GM18499 (cell line): Measurements from ENCODE around the gene KIFC1.

Experiments
- ATAC-seq: cut with Tn5 transposase; IDR thresholded peaks from one replicate; pipeline ENCODE4 v1.9.1; 2021; ENCODE audit warnings: moderate number of reproducible peaks; ENCODE audit not compliant: insufficient read depth, unreplicated experiment

The KIFC1 gene

DNA sequence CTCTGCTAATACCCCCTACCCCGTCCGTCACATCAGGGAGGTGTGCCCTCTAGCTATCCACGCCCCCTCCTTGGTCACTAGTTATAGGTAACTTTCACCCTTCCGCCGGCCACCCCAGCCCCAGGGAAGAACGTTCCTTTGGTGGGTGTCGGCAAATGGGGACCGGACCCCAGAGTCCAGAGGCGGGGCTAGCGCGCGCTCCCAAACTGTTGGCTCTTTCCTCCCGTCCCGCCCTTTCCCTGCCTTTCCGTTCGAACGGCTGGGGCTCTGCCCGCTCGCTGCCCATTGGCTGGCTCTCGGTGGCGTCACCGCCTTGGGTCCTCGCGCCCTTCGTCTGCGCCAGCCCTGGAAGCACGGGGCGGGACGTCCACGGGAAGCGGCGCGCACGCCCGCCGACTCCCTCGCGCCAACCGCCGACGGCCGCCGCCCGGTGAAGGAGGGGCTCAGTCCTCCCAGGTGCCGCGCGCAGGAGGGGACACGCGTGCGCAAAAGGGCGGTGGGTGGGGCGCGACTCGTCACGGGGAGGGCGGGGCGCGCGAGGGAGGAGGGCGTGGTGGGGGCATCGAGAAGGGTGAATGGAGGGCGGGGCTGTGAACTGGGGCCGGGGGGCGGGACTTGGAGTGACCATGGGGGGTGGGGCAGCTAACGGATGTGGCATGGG lies 18.6 kb downstream of the KIFC1 start:
- ATAC-seq, result no peak

DNA sequence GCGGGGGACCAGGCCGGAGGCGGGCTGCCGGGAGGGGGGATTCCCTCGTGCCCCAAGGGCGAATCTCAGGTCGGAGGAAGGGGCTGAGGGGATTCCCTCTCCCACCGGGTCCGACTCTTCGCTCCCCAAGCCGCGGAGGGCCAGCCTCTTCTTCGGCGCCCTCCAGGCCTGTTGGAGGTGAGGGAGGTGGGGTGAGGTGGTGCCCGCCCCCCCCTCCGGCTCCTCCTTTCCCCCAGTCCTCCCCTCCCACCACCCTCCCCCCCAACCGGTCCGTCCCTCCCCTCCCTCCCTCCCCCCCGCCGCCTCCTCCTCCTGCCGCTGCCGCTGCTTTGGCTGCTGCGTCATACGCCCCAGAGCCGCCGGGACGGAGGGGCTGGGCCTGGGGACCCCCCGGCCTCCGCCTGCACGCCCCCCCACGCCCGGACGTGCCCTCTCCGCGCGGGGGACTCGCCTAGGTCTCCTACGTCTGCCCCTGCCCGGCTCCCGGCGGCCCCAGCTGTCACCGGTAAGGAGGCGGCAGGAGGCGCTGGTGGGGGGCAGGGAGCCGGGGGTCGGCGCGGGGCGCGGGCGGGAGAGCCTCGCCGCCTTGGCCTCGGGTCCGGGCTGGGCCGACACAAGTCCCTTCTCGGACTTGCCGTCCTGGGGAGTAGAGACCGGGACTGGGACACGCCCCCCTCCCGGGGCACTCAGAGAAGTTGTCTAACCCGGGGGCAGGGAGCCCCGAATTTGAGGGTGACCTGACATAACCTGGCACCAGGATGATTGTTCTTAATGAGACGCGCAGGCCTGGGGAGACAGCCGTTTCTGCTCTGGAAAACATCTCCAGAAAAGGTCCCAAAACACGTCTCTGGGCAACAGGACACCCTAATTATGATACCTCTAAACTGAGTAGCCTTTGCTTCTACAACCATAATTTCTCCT lies 19.3 kb downstream of the KIFC1 start, which contains the start of gene PHF1:
TSS of gene PHF1 (plus strand) at position 304 of the 921 bp plus-strand sequence. CDS start 1,250 bp downstream, outside the sequence.
- ATAC-seq, result no peak

DNA sequence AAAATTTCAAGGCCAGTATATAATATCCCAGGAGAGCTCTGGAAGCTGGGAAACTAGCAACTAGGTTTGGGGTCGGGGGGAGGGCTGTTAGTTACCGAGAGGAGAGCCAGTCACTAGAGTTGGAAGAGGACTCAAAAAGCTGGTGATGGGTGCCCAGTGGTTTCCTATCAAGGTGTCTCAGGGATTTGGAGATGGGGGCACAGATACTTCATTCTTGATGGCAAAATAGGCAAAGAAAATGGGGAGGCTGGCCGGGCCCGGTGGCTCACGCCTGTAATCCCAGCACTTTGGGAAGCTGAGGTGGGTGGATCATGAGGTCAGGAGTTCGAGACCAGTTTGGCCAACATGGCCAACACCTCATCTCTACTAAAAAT lies 20.0 kb downstream of the KIFC1 start:
- ATAC-seq, result no peak

DNA sequence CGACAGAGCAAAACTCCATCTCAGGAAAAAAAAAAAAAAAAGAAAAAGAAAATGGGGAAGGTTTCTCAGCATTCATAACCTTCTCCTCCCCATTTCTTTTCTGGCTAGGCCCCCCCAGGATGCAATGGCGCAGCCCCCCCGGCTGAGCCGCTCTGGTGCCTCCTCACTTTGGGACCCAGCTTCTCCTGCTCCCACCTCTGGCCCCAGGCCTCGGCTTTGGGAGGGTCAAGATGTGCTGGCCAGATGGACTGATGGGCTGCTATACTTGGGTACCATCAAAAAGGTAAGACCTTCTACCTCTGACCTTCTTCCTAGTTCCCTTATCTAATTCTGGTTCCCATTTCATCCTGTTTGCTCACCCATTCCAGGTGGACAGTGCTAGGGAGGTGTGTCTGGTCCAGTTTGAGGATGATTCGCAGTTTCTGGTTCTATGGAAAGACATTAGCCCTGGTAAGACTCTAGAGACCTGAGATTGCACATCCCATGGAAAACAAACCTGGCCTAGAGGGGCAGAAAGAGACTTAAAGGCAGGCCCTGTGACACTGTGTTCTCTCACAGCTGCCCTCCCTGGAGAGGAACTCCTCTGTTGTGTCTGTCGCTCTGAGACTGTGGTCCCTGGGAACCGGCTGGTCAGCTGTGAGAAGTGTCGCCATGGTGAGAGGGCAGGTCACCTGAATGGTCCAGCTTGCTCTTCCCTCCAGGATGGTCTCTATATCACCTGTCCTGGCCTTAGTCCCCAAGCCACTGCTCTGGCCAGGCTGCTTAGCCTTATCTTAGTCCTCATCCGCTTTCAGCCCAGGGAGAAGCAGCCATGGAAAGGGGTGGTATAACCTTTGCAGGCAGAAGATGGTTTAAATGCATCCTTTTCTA lies 20.8 kb downstream of the KIFC1 start:
- ATAC-seq, result no peak

DNA sequence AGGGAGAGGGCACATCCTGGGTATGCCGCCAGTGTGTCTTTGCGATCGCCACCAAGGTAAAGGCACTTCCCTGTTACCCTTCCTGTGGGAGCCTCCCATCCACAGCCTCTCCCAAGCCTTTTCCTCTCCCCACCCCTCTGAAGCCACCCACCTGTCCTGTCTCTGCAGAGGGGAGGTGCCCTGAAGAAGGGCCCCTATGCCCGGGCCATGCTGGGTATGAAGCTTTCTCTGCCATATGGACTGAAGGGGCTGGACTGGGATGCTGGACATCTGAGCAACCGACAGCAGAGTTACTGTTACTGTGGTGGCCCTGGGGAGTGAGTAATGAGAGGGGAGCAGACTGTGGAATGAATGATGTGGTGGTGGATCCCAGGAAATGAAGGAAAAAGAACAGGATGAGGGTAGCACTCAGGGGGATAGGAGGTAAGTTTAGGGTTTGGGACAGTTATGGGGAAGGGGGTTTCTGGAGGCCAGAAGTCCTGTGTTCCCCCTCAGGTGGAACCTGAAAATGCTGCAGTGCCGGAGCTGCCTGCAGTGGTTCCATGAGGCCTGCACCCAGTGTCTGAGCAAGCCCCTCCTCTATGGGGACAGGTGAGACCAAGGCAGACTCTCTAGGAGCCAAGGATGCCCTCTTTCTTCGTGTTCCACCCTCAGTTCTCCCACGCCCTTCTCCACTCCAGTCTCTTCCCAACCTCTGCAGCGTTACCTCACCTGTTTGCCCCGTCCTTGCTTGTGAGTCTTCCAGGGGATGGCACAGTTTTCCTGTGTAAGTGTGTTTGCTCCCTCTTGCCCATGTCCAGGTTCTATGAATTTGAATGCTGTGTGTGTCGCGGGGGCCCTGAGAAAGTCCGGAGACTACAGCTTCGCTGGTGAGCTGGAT lies 21.9 kb downstream of the KIFC1 start:
- no peak for ATAC-seq

DNA sequence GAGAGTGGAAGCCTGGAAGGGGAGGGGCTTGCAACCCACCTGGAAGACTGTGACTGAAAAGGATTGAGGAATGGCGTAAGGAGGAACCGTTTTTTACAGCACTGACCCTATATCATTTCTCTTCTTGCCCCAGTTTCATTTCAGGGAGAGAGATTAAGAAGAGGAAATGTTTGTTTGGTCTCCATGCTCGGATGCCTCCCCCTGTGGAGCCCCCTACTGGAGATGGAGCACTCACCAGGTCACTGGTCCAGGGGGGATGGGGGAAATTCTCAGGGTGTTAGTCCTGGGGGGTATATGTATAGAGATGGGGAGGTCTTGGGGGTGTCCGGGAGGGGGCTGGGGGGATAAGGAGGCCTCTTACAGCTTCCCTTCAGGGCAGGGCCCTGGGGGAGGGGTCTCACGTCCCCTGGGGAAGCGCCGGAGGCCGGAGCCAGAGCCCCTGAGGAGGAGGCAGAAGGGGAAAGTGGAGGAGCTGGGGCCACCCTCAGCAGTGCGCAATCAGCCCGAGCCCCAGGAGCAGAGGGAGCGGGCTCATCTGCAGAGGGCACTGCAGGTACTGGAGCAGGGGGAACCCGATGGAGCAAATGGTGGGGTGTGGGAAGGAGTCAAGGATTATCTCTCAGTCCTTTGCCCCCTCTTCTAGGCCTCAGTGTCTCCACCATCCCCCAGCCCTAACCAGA lies 23.1 kb downstream of the KIFC1 start:
- ATAC-seq, result no peak

DNA sequence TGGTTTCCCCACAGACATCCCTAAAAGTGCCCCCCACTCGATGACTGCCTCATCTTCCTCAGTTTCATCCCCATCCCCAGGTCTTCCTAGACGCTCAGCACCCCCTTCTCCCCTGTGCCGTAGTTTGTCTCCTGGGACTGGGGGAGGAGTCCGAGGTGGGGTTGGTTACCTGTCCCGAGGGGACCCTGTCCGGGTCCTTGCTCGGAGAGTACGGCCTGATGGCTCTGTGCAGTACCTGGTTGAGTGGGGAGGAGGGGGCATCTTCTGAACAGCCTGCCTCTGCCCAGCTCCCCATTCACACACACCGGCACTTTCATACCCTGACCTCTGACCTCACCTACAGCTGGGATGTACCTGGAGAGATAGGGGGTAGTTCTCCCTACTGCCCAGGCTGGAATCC lies 24.2 kb downstream of the KIFC1 start:
- no peak for ATAC-seq

DNA sequence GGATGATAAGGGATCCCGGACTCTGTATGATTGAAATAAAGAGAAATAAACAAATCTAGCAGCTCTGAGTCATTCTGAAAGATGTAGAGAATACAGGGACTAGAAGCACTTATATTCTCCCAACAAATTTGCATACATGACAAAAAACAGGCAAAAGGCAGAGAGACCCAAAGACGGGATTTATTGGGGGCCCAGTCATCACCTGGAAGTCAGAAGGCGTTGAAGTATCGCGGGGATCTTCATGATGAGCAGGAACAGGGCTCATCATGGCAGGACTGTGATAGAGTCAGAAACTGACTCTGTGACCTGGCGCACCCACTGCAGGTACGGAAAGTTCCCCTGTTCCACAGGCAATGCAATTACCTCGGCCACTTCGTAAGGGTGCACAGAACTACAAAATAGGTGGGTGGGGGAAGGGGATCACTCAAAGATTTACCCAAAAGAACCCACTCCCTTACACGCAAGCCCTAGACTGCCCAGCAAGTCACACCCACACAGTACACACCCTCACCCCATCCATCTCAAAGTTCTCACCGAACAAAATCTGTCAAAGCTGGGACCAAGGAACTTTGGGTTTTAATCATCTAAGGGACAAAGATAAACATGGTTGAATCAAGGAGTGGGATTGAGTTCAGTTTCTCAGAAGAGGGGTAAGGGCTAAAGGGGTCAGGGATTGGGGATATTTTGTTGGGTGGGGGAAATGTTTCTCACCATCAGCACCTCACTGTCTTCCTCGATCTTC lies 24.9 kb downstream of the KIFC1 start:
- ATAC-seq, result no peak

DNA sequence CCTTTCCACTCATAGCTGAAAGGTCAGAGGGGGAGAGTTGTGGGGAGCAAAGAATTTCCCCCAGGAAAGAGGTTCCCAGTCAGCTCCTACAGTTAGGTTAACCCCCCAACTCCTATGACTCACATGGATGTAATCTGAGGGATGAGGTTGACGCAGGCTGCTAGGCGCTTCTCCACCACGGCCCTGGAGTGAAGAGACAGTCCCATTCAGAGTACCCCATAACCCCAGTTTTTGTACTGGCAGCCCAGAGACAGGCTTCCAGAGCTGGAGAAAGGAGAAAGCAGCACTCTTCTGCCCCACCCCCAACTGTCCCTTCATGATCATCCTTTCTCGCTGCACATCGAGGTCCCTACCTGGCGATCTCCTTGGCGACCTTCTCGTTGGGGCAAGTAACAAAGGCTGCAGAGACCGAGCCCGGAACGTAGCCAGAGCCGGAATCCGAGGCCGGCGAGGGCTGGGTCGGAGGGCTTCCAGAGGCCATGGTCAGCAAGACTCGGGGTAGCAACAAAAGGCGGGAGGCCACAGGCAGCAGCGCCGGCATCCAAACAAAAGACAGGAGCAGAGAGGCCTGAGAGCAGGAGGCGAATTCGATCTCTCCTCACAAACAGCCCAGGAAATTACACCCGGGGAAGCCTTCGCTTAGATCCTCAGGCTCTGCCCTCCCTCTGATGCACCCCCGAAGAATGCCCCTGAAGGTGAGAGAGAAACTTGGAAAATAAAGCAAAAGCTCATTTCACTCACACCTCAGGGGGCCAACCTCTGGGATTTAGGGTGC lies 25.7 kb downstream of the KIFC1 start:
- no peak for ATAC-seq

DNA sequence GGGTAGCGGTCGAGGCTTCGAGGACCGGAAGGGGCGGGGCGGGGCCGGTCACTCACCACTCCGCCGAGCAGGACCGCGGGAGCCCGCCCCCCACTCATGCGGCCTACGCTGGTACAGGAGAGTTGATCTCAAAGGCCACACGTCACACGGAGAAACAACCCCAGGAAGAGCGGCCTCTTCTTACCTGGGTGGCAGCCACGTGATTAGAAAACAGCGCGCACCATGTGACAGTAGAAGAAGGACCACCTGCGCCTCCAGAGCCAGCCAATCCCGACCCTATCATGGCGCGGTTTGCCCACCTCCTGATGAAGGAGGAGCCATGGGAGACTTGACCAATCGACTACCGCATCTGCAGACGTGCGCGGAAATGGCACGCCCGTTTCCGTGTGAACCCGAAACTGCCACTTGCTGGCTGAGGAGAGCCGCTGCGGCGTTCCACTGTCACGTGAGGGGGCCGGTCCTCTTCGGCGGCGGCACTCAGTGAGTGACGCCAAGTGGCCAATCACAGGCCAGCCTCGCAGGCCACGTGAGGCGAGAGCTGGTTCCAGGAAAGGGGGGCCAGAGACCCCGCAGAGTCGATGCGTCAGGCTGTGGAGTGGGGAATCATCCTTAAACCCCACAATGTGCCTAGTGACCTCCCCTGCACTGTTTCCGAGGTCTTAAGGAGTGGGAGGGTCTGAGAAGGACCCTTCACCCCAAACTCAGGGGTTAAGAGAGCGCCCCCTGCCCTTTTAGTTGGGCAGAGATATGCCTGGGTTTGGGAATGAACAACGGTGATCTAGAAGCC lies 26.5 kb downstream of the KIFC1 start, which contains the start of gene CUTA:
TSS of gene CUTA (minus strand) at position 205 of the 787 bp plus-strand sequence. CDS start at position 98, 107 bp downstream.
- ATAC-seq, result peak; percentile 71

DNA sequence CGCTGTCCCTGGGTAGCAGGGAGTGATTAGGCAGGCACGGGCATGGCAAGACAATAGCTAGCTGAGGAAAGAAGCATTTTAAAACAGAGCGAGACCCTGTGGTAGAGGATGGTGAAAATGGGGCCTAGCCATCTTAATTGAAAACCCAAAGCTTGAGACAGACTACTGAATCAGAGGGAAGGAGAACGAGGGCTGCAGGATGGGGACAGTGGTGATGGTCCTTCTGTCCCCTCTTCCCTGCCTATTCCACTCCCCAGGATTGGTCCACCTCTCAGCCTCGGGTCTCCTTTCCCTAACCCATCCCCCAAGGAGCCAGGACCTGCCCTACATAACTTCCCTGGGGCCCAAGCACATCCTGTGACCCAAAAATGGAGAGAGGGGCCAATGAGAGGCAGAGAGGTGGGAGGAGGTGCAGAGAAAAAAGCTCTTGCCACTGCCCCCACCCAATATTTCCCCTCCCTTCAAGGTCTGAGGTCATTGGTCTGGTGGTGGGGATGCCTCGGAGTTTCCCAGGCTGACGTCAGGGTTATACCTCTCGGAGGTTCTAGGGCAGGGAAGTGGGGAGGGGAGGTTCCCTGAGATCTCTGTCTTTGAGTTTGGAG lies 27.2 kb downstream of the KIFC1 start:
- ATAC-seq, result no peak

DNA sequence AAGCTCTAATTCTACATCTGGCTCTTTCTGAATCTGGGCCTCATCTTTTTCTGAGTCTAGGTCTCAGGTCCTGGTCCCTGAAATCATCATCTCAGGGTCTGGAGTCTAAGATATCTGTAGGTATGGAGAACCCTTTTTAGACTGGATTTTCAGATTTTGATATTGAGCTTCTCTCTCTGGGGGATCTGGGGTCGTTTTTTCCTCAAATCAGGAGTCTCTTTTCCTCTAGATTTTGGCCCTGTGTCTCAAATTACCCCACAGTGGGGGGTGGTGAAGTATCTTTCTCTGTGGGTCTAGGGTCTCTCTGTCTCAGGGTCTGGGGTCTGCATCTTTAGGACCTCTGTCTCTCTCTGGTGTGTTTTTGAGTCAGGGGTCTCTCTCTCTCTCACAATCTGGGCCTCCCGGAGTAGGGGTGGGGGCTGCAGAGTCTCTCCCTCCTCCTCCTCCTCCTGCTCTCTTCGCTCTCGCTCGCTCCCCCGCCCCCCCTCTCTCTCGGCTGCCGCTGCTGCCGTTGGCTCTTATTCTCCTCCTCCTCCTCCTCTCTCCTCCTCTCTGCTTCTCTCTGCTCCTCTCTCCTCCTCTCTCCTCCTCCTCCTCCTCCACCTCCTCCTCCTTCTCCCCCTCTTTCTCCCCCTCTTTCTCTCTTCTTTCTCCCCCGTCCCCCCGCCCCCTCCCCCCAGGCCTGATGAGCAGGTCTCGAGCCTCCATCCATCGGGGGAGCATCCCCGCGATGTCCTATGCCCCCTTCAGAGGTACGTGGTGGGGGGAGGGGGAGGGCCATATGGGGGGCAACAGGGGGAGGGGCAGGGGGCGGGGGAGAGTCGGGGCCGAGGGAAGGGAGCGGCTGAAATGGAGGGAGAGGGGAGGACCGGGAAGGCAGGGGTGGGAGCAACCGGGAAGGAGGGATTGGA lies 28.2 kb downstream of the KIFC1 start, which contains the start of gene SYNGAP1:
TSS of gene SYNGAP1 (plus strand) at position 486 of the 911 bp plus-strand sequence. CDS start at position 686, 200 bp downstream.
- ATAC-seq, result no peak

DNA sequence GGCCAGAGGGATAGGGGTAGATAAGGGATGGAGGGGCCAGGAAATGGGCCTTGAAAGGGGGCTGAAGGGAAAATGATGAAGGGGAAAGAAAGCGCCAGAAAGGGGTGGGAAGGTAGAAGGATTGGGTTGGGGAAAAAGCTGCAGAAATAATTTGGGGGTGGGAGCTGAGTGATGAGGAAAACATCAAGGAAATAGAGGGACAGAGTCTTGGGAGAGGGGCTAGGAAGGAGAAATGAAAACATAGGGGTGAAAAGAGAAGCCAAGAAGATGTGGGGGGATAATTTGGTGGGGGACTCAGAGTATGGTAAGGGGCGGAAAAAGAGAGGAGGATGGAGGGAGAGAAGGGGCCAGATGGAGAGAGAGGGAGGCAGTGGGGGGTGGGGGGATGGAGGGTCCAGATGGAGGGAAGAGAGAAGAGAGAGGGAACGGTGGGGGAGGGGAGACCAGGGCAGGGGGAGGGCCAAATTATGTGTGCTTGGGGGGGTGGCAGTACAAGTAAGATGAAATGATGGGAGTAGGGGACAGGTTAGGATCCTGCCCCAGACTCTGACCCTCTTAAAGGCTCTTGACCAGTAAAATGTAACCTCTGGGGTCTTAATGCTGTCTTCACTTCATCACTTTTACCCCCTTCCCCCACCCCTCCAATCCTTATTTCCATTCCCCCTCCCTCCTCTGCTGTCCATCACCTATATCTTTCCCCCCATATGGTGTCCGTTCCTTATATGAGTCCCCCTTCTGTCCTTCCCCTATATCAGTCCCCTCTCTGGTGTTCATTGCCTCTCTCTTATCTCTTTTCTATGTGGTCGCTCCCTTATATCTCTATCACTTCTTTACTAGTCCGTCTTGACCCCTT lies 29.1 kb downstream of the KIFC1 start:
- ATAC-seq, result no peak

DNA sequence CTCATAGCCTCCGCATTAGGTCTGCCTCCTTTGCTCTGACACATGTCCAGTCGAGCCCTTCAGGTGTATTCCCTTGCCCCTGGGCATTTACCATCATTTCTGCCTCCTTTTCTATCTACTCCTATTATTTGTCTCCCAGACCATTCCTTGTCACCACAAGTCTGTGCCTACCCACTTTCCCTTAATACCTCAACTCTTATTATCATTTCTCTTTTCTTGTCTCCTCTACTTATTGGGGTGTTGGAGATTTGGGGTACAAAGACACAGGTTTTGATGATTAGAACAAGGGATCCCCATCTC lies 29.7 kb downstream of the KIFC1 start:
- ATAC-seq, result no peak

DNA sequence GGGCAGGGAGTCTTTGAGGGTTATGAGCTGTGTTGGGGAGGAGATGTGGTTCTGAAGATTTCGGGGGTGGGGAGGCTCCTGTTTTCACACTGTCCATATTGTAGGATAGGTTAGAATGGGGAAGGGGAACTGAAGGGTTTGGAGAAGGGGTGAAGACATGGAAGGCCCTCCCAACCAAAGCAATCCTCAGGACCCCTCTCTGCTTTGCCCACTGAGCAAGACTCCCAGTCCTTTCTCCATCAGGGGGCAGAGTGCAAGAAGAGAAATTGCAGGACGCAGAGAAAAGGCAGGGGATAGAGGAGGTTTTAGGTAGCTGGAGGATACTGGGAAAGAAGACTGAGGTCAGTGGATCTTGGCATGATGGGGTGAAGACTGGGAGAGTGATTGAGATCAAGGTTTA lies 32.2 kb downstream of the KIFC1 start:
- no peak for ATAC-seq
